Hematopoietic multipotent progenitor cell treated with erythropoietin and hydrocortisone succinate and interleukin-3 and kit ligand, for 17 days (in vitro differentiated cells): Measurements from ENCODE around the gene LRIT3.

ENCODE experiments used
- DNase-seq: peaks from one replicate; pipeline ENCODE4 v3.0.0-alpha.2; 2015; ENCODE audit warnings: low spot score

LRIT3 gene, protein sequence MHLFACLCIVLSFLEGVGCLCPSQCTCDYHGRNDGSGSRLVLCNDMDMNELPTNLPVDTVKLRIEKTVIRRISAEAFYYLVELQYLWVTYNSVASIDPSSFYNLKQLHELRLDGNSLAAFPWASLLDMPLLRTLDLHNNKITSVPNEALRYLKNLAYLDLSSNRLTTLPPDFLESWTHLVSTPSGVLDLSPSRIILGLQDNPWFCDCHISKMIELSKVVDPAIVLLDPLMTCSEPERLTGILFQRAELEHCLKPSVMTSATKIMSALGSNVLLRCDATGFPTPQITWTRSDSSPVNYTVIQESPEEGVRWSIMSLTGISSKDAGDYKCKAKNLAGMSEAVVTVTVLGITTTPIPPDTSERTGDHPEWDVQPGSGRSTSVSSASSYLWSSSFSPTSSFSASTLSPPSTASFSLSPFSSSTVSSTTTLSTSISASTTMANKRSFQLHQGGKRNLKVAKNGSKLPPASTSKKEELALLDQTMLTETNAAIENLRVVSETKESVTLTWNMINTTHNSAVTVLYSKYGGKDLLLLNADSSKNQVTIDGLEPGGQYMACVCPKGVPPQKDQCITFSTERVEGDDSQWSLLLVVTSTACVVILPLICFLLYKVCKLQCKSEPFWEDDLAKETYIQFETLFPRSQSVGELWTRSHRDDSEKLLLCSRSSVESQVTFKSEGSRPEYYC

DNA sequence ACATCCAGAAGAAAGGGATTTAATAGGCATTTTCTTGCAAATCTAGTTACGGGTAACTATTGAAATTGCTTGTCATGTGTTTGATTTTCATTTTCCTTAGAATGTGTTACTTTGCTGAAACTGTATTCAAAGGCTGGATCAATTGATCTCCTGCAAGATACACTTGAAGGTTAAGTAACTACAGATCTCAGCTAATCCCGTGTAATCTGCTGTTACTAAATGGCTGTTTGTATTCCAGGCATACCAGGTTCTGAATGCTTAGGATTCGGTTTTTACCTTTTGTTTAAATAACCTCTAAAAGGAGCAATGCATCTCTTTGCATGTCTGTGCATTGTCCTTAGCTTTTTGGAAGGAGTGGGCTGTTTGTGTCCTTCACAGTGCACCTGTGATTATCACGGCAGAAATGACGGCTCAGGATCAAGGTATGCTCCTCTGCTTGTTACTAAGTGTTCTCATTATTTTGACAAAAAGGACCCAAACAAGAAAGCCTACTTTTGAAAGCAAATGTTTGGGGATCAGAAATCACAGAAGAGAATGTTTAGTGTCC is at the start of gene LRIT3:
LRIT3 (plus strand) TSS at position 212 of the 547 bp plus-strand sequence; CDS start at position 307, 95 bp downstream.
- no peak for DNase-seq

DNA sequence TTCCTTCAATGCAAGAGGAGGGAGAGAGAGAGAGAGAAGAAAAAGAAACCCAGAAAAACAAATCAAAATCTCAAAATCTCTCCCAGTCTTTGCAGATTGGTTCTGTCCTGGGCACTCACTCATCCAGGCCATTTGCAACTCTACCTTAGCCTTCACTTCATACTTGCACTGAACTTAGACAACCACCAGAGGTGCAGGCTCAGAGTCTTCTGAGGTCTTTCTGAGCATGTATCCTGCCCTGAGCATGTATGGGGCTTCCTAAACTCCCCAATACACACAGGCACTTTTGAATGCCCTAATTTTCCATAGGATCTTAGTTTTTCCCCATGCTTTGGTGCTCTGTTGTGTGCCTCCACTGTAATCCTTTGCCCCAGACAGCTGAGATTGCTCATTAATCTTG is 49.0 kb upstream of the LRIT3 start:
- DNase-seq: no peak

DNA sequence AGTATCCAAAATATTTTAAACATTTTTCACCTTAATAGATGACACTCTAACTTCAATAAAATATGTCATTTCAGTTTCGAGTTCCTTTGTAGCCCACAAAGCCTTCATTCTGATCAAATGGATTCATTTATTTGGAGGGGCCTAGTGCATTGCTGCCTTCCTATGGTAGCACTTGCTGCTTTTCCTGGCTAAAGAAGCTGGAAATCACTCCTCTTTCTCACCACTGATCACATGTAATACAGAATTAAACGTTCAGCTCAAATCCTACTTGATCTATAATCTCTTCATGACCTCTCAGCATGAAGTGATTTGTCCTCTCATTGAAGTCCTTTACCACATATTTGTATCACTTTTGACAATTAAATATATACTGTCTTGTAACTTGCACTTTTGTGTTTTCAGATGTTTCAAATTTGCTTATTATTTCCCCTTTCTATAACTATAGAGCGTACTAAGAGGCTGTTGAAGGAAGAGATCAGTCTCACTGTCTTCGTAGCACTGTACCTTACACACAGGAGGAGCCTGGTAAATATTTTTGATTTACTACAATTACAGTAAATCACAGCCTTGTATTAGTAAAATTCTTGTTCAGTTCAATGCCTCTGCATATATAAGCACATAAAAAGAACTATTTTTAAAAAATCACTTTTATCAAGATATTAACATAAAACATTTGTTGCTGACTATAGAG is 46.7 kb upstream of the LRIT3 start:
- DNase-seq: no peak

GRCh38 chr4:109801895-109802319 is 46.0 kb upstream of the LRIT3 start, which contains the start of gene CFI:
CFI (minus strand) TSS chr4:109801999; CDS start chr4:109801971, 28 bp downstream.
- no peak for DNase-seq

DNA sequence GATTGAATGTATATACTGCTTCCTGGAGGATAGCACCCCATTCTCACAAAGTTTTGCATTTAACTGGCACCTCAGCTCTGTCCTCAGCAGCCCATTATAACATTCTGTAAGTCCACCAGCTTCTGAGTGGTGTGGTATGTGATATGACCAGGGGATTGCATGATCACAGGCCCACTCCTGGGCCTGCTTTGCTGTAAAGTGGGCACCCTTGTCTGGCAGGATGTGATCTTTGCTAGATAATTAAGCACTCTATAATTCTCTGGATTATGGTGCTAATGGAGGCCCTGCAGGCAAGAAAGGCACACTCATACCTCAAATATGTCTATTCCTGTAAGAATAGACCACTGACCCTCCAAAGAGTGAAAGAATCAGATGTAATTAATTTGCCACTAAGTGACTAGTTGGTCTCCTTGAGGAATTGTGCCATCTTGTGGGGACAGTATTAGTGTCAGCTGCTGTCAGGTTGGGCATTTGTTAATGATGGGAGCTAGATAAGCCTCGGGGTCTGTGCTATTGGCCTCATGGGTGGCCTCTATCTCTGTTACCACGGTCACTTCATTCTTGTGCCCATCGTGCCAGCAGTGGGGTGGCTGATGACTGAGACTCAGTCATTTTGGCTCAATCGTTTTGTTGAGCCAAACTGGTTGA is 43.9 kb upstream of the LRIT3 start:
- DNase-seq: peak; percentile 59

GRCh38 chr4:109809655-109810054 is 38.3 kb upstream of the LRIT3 start:
- DNase-seq: no peak

DNA sequence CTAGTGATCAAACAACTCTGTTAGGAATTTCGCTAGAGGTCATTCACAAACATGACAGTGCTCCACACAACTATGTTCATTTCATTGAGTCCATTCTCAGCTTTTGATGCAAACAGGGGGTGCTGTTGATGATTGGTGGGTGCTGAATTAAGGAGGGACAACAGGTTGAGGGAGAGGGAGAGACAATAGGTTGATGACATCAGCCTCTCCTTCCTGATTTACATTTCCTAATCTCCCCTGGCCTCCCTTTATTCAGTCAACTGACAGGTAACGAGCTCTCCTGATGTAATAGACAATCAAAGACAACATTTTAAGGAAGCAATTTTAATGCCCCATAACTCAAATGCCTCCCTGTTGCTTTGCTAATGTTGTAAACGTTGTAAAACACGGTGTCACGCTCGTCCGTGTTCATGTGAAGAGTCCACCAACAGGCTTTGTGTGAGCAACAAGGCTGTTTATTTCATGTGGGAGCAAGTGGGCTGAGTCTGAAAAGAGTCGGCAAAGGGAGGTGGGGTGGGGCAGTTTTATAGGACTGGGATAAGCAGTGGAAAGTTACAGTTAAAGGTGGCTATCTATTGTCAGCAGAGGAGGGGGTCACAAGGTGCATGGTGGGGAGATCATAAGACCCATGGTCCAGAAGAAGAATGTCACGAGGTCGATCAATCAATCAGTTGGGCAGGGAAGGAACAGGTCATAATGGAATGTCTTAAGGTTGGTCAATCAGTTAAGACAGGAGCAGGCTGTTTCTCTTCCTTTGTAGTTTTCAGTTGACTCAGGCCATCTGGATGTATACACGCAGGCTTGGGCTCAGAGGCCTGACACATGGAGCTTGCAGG is 37.1 kb upstream of the LRIT3 start:
- DNase-seq: no peak

DNA sequence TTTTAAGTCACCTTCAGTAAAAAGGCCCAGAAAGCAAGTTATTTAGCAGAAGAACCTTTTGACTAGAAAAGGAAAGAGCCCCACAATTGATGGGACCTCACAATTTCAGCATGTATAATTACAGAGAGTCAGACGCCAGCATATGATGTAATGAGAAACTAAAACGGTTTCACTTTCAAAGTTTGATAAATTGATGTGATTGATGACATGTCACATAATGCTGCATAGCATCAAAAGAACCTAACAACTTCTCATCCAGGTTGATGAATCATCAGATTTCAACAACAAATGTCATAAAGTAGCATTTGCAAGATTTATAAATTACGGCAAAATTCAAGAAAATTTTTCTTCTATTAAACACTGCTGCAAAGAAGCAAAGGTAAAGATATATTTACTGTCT is 36.2 kb upstream of the LRIT3 start:
- DNase-seq: no peak

DNA sequence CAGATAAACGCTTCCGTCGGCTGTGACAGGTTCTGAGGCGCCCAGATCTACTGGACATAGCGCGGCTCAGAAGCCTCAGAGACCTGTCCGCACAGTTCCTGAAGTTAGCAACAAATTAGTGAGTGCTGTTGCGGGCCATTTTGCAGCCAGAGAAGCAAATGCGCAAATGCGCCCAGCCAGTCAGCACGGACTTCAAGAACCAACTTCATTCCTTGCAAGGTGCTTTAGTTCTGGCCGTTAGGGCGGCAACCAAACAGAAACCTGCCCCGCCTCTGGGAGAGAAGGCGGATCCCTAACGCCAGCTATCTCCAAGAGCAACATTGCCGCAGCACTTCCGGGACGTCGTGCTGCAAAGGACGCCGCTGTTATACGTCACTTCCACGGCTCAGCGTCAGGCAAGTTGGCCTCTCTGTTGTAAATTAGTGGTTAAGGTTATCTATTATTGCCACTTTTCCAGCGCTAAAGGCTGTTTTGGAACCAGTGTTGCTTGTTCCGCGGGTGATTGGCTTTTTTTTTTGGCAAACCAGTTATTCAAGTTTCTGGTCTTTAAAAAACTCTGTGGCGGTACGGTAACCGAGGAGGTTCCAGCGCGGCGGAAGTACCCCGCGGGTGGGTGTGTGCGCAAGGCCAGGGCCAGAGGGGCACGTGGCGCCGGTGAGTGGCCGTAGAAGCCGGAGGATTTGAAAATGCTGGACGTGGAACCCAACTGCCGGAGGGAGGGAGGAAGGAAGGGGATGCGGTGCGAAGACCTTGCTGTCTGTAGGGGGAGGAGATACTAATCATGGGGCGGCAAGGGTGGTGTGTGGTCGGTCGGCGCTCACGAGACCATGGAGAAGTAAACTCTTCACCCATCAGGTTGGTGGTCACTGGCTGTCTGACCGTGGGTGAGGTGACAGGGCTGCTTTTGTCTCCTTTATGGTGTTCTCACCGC is 32.5 kb upstream of the LRIT3 start, which contains the start of gene GAR1:
GAR1 (plus strand) TSS at position 612 of the 931 bp plus-strand sequence. CDS start 403 bp downstream, outside the sequence.
- DNase-seq: peak; percentile 96

- no peak for DNase-seq
Observed at GRCh38 chr4:109816082-109816442, 31.8 kb upstream of the LRIT3 start.

DNA sequence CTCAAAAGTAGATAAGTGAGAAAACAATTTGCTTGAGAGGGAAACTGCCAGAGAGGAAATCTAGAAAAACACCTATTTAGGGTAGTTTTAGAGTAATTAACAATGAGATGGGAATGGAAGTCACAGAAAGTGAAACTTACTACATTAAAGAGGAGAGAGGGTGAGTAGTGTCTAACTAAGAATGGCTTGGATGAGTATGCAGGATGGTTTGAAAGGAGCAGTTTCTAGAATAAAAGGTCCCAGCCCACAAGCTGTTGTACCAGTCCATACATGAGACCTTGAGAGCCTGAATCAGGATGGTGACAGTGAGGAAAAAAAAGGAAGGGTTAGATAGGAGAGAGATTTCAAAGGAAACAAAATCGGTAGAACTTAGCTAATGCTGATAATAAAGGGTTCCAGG is 31.0 kb upstream of the LRIT3 start:
- DNase-seq: peak; percentile 23

- DNase-seq: no peak
Observed at GRCh38 chr4:109818268-109818667, 29.6 kb upstream of the LRIT3 start.

GRCh38 chr4:109820563-109820962 is 27.3 kb upstream of the LRIT3 start:
- no peak for DNase-seq

- no peak for DNase-seq
Observed at GRCh38 chr4:109821185-109821584, 26.7 kb upstream of the LRIT3 start.

DNA sequence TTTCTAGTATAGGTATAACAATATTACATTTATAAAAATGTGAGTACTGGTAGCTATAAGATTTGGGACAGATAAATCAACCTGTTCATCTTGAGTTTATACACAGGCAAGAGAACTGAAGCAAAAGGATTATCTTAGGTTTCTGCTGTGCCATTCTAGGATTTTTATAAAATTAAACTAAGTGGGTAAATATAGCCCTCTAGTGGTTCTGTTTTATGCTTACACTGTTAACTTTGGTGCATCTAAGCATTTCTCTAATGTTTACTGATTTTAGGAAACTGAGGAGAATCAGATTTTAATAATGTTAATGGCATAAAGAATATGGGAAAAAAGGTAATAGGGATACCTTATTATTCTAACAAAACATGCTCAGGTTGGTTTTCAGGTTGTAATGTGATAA is 21.2 kb upstream of the LRIT3 start:
- peak; percentile 49 for DNase-seq

DNA sequence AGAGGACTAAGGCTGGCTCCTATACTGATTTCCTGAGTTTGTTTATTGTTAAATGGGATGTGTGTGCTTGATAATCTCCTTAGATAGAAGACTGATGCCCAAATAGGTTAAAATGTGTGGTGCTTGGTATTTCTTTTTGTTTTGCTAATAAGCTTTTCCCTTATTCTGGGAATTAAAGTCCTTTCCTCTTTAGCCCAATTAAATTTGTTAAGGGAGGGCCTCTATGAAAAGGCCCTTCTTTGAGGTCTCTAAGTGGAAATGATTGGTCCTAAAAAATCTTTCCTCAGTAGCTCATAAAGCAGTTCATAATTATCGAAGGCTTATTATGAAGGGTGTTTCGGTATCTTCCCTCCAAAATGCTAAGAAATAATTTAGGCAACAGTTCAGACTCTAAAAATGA is 20.2 kb upstream of the LRIT3 start, which contains the start of gene RRH:
RRH (plus strand) TSS at position 301 of the 400 bp plus-strand sequence; CDS start at position 357, 56 bp downstream.
- DNase-seq: no peak

GRCh38 chr4:109833756-109834155 is 14.2 kb upstream of the LRIT3 start:
- DNase-seq: no peak

- DNase-seq: no peak
Observed at GRCh38 chr4:109836985-109837384, 10.9 kb upstream of the LRIT3 start.

- no peak for DNase-seq
Observed at GRCh38 chr4:109846395-109847098, 1.4 kb upstream of the LRIT3 start.
